NT2/D1 (cell line): ENCODE results near the gene SLC16A12.

Experiments used
- DNase-seq: peaks from one replicate; pipeline ENCODE4 v3.0.0-alpha.2; 2011; ENCODE audit warnings: low read depth, low spot score
- H3K27me3 ChIP-seq: 2 replicates; pipeline ENCODE4 v1.6.0; 2011; ENCODE audit warnings: mild to moderate bottlenecking; ENCODE audit not compliant: insufficient read length, insufficient read depth
- H3K36me3 ChIP-seq: 2 replicates; pipeline ENCODE4 v1.6.1; 2011; ENCODE audit warnings: mild to moderate bottlenecking, low read length, mixed read lengths; ENCODE audit not compliant: insufficient read depth, insufficient read length
- H3K4me1 ChIP-seq: 2 replicates; pipeline ENCODE4 v1.5.1; 2011; ENCODE audit not compliant: insufficient read depth, insufficient read length
- H3K4me3 ChIP-seq: 2 replicates; pipeline ENCODE4 v1.5.1; 2011; ENCODE audit warnings: low read depth; ENCODE audit not compliant: insufficient read length
- H3K9ac ChIP-seq: 2 replicates; pipeline ENCODE4 v1.6.0; 2011; ENCODE audit warnings: low read depth; ENCODE audit not compliant: insufficient read length
- H3K9me3 ChIP-seq: 2 replicates; pipeline ENCODE4 v1.5.1; 2011; ENCODE audit warnings: mild to moderate bottlenecking, low read length; ENCODE audit not compliant: insufficient read depth
- SUZ12 ChIP-seq: IDR thresholded peaks from 2 replicates; pipeline ENCODE4 v1.6.1; 2011; ENCODE audit not compliant: insufficient read length, insufficient read depth; ENCODE audit errors: extremely low read depth
- YY1 ChIP-seq: IDR thresholded peaks from 2 replicates; pipeline ENCODE4 v1.6.1; 2011; ENCODE audit not compliant: insufficient read length, insufficient read depth
- ZNF274 ChIP-seq: IDR thresholded peaks from 2 replicates; pipeline ENCODE4 v1.6.1; 2011; ENCODE audit warnings: mild to moderate bottlenecking, low read depth, low read length

The SLC16A12 gene

GRCh38 chr10:89404104-89405047 lies 131.0 kb downstream of the SLC16A12 start:
- no peak for TF ChIP-seq YY1
- Histone ChIP-seq H3K36me3 (no peaks in the 10 kb centered on the region), H3K4me1 (no peaks in the 10 kb centered on the region), H3K9ac (no peak overlapping the region), H3K27me3 (no peaks in the 10 kb centered on the region), H3K4me3 (no peak overlapping the region), H3K9me3 (no peaks in the 10 kb centered on the region)
- DNase-seq, result no peak

DNA sequence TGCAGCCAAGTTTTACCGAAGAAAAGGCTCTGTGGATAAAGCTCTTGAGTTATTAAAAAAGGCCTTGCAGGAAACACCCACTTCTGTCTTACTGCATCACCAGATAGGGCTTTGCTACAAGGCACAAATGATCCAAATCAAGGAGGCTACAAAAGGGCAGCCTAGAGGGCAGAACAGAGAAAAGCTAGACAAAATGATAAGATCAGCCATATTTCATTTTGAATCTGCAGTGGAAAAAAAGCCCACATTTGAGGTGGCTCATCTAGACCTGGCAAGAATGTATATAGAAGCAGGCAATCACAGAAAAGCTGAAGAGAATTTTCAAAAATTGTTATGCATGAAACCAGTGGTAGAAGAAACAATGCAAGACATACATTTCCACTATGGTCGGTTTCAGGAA lies 132.4 kb downstream of the SLC16A12 start:
- H3K36me3 ChIP-seq, result no peaks in the 10 kb centered on the region
- TF ChIP-seq YY1 (no peak), ZNF274 (no peak), SUZ12 (no peak)
- no peaks in the 10 kb centered on the region for H3K9me3 ChIP-seq
- no peak for DNase-seq
- H3K4me1 ChIP-seq, result no peaks in the 10 kb centered on the region
- no peaks in the 10 kb centered on the region for H3K27me3 ChIP-seq
- H3K4me3 ChIP-seq, result no peak overlapping the region
- H3K9ac ChIP-seq, result no peak overlapping the region

- Histone ChIP-seq H3K27me3 (no peaks in the 10 kb centered on the region), H3K9me3 (no peaks in the 10 kb centered on the region), H3K9ac (no peak overlapping the region), H3K4me3 (no peak overlapping the region), H3K36me3 (no peaks in the 10 kb centered on the region), H3K4me1 (no peaks in the 10 kb centered on the region)
- no peak for TF ChIP-seq SUZ12
- no peak for TF ChIP-seq ZNF274
- TF ChIP-seq YY1, result no peak
- no peak for DNase-seq
Observed at GRCh38 chr10:89399956-89400355, 135.4 kb downstream of the SLC16A12 start.

- H3K4me1 ChIP-seq, result no peaks in the 10 kb centered on the region
- H3K27me3 ChIP-seq, result no peaks in the 10 kb centered on the region
- H3K36me3 ChIP-seq, result no peaks in the 10 kb centered on the region
- H3K9me3 ChIP-seq, result no peaks in the 10 kb centered on the region
- TF ChIP-seq YY1 (no peak), SUZ12 (no peak), ZNF274 (no peak)
- no peak overlapping the region for H3K4me3 ChIP-seq
- no peak for DNase-seq
- H3K9ac ChIP-seq, result no peak overlapping the region
Observed at GRCh38 chr10:89398003-89398749, 137.2 kb downstream of the SLC16A12 start.

DNA sequence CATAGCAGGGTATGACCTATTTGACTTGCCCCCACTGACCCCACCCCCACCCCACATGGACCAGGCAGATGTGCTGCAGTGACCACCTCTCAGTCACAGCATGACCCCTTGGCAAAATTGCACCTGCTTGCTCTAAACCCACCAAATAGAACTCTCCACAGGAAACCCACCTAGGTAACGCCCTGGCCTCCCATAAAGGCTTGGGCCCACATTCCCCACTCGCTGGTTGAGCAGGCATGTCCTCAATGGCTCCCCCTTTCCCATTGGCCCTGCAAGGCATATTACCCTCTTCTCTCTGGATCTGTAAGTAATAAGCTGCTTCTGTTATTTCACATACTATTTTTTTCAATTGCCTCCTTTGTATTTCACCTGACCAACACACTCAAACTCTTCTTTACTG lies 140.3 kb downstream of the SLC16A12 start:
- DNase-seq, result no peak
- no peak overlapping the region for H3K9ac ChIP-seq
- no peak overlapping the region for H3K4me3 ChIP-seq
- H3K27me3 ChIP-seq, result no peaks in the 10 kb centered on the region
- H3K9me3 ChIP-seq, result no peaks in the 10 kb centered on the region
- TF ChIP-seq SUZ12, result no peak
- TF ChIP-seq YY1, result no peak
- no peak for TF ChIP-seq ZNF274
- no peaks in the 10 kb centered on the region for H3K4me1 ChIP-seq
- no peaks in the 10 kb centered on the region for H3K36me3 ChIP-seq

- no peaks in the 10 kb centered on the region for H3K27me3 ChIP-seq
- H3K4me3 ChIP-seq, result no peak overlapping the region
- H3K9me3 ChIP-seq, result no peaks in the 10 kb centered on the region
- no peak overlapping the region for H3K9ac ChIP-seq
- no peaks in the 10 kb centered on the region for H3K36me3 ChIP-seq
- no peak for DNase-seq
- TF ChIP-seq YY1, result no peak
- TF ChIP-seq SUZ12, result no peak
- TF ChIP-seq ZNF274, result no peak
- H3K4me1 ChIP-seq, result no peaks in the 10 kb centered on the region
Observed at GRCh38 chr10:89393898-89394297, 141.5 kb downstream of the SLC16A12 start.

DNA sequence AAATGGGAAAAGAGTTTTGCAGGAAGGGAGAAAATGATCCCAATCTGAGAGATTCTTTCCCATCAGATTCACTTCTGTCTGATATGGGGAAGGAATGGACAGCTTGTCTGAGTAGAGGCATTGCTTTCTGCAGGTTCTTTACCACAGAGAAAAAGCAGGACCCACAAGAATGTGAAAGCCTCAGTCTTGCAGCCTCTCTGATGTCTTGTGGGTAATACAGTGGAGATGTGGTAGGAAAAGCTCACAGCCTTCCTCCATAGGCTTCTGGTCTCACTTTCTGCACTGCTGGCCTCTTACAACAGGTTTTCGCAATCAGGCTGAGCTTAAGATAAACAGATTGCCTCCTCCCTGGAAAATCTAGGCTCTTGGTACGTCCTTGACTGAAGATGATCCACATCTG lies 142.4 kb downstream of the SLC16A12 start:
- H3K4me1 ChIP-seq, result no peaks in the 10 kb centered on the region
- H3K36me3 ChIP-seq, result no peaks in the 10 kb centered on the region

More for the DNA sequence above, 142.4 kb downstream of the SLC16A12 start:
- no peak for DNase-seq
- Histone ChIP-seq H3K4me3 (no peak overlapping the region), H3K27me3 (no peaks in the 10 kb centered on the region), H3K9ac (no peak overlapping the region), H3K9me3 (no peaks in the 10 kb centered on the region)
- TF ChIP-seq YY1 (no peak), ZNF274 (no peak)
